CD4-positive, alpha-beta T cell treated with Interferon alpha-2 for 1 hour (primary cell): ENCODE results near the gene C1orf198.
"Not testable (repeated sequence)": the region's sequence is repeated elsewhere in the genome, so short reads cannot be mapped to it uniquely, and the experiment has no call there.

Experiments
- DNase-seq, 2 donors: peaks; one replicate each; pipeline ENCODE4 v3.0.0-alpha.2; 2020 to 2022

Gene C1orf198

DNA sequence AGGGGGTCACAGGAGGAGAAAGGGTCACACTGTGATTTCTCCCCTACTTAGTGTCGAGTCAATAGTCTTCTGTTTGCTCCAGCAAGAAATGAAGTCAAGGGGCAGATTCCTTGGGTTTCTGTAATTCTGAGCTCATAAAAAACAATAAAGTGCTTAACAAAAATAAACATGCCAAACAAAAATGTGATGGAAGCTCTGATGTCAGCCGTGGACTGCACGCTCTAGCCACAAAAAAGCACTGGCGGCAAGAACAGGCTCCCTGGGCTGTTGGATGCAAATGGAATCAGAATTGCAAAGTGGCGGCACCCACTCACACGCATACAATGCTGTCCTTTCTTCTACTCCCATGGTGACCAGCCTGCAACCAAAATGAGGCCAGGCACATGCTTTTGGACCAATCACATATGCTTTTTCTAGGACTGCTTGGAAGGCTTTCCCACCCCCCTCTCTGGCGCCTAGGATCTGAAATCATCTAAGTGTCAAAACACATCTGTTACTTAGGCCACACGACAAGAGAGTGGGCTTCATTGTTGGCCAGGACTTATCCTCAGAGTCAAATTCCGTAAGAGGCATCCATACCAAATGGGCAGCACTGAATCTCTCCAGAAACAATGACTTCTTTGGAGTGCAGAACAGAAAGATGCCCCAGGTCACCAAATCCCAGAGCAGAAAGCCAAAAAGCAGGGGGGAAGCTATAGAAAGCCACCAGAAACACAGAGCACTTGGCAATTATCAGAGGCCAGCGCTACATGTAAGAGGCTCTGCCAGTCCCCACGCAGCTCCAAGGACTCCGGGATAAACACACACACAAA lies 9.2 kb downstream of the C1orf198 start:
- no peak for DNase-seq

DNA sequence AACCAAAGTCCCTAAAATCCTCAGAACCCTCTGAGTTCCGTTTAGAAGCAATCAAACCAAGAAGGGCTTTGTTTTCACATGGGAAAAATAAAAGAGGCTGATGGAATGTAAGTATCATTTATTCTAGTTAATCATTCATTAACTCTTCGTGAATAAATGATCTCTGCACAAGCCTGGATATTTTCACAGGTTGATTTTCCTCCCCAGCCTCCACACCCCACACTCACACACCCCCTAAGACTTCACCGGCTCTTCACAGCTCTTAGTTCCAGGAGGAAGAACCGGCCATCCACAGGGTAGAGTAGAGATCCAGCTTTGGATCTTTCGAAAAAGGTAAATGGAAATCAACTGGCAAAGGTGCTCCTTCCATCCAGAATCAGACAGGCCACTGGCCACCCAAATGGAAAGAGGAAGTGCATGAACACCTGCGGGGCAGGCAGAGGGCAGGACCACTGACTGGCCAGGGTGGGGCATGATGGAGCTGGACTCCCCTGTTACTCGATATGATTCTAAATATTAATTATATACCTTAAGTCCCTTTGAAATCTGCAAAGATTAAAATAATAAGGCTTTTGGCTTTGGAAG lies 10.0 kb downstream of the C1orf198 start:
- no peak for DNase-seq

DNA sequence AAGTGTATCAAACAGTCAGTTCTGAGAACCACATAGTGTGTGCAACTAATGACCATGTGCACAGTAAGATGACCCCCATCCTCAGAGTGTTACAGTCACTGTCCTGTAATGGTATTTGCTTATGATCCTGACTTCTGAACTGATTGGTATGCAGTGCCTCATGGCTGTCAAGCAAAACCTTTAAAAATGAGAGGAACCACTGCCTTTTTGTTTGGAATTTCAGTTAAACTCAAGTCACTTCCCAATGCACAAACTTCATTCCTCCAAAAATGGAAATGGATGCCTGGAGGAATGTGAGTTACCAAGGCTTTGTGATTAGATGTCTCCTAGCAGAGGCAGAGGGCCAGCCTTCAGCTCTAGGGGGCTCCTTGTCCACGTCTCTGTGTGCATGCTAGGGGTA lies 10.5 kb downstream of the C1orf198 start:
- no peak for DNase-seq

DNA sequence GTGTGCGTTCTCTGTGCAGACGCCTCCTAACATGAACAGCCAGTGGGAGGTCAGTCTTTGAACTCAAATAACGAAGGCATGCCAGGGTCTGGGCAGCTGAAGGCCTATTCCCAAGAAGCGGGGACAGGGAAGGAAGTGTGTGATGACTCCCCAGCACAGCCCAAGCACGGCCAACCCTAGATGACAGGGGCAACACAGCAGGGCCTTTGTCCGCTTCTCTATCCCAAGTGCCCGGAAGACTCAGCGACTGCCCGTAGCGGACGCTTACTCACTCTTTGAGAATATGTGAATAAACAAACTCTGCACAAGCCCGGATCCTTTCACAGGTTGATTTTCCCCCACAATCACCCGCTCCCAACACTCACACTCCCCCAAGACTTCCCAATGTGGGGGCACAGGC lies 11.2 kb downstream of the C1orf198 start:
- no peak for DNase-seq

DNA sequence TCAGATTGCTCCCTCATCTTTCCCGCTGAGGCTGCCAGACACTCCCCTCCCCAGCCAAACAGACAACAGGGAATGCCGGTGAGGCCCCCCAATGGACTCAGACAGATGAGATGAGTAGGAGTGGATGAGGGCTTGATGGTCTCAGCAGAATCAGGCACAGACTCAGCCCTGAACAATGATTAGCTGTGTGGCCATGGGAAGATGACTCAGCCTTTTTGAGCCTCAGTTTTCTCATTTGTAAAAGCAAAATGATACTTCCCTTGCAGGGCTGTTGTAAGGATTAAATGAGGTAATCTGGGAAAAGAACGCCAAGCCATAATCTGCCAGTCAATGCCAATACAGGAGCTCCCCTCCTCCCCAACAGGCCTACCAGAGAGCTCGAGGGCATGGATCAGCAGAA lies 12.4 kb downstream of the C1orf198 start:
- no peak for DNase-seq

DNA sequence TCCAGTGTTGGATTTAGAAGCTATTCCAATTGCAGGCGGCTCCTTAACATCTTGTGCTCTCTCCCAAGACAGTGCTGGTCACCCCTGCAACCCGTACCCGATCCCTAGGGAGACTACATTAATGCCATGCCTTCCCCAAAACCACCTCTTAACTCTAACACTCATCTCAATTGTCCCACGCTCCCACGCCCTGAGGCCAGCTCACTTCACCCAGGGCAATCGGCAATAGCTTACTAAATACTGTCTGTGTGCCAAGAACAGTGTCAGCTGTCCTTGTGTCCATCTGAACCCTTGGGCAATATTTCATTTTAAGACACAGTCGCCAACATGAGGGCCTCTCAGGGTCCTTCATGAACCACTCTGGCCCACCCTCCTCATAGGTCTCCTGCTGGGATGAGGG lies 13.9 kb downstream of the C1orf198 start:
- DNase-seq: no peak

DNA sequence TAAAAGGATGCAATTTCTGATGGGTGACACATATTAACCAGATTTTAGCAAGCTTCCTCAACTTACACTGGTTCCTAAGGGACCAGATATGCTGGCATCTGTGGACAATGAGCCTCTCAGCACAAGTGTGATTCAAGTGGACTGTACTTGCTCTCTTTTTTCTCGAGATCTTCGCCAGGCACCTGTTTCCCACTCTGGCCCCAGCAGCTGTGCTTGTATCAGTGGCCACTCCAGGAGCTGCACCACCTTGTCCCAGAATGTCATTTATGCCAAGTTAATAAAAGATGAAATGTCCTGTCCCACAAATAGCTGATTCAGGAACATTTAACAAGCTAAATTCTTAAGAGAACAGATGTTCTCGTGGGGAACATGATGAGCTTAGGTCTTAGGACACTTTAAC lies 14.6 kb downstream of the C1orf198 start:
- DNase-seq: no peak

DNA sequence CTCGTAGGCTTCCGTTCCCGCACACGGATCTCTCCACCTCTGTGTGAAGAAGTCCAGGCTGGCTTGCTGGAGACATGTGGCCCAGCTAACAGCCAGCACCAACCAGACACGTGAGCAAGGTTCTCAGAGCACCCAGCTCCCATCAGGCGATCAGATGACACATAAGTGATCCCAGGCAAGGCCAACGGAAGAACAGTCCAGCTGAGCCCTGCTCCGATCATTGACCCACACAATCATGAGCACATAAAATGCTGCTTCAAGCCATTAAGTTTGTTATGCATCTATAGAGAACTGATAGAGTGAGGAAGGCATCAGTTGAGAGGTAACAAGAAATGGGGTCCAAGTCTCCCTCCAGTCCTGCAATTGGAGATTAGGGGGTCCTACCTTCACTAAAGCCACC lies 15.4 kb downstream of the C1orf198 start:
- DNase-seq: no peak

DNA sequence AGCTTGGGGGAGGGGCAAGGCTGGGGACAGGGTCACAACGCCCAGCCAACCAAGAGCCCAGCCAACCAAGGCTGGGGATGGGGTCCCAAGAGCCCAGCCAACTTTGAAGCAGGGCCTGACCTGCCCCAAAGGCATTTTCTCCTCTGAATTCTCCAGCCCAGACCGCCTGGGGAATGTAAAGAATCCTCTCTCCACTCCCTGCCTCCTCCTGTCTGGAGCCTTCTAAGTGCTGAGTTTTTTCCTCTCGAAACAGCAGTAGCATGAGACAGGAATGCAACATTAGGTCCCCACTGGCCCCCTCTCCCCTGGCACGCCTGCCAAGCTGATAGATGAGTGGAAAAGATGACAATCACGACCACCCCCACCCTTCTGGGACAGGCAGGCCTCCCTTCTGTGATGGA lies 17.0 kb downstream of the C1orf198 start:
- DNase-seq: no peak

DNA sequence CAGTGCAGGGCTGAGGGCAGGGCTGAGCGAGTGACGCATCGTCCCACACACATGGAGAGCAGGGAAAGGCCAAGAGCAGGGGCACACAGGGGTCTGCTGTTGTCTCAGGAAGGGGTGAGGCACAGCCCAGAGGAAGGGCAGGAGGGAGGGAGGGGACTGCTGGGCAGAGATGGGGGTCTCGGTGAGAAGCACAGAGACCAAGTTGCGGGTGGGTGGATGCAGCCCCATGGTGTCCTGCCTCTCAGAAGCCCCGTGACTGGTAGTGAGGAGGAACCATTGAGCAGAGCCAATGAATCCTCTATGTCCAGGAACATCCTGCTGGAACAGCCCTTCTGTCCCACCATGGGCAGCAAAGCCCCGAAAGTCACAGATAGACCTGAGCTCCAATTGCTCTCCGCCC lies 17.8 kb downstream of the C1orf198 start:
- DNase-seq: no peak

DNA sequence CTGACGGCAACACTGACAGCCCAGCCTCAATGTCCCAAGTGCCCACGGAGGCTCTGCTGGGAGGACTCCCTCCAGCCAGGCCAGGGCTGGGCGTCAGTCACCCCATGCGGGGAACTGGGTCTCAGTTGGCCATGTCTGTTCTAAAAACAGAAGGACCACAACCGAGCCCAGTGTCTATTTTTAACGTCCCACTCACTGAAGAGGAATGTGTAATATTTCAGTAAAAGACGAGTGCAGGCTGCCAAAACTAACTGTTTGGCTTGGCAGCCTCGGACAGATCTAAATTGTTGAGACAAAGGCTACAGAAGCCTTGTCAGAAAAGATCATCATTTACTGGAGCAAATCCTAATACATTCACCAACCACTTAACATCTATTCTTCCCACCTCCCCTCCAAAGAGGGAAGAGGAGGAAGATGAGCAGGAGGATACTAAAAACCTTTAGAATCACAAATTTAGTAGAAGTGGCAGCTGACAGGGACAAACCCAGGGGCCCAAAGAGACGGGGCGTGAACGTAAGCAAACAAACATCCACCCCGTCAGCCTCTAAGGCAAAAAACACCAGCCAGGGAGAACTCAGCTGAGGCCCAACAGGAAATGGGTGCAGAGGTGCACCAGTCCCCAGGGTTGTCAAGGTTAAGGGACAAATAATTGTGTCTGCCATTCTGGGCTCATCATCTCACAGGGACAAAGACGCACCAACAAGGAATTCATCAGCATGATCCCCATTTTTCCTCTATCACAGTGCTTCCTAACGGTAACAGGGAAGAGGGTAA lies 18.7 kb downstream of the C1orf198 start:
- DNase-seq: no peak

DNA sequence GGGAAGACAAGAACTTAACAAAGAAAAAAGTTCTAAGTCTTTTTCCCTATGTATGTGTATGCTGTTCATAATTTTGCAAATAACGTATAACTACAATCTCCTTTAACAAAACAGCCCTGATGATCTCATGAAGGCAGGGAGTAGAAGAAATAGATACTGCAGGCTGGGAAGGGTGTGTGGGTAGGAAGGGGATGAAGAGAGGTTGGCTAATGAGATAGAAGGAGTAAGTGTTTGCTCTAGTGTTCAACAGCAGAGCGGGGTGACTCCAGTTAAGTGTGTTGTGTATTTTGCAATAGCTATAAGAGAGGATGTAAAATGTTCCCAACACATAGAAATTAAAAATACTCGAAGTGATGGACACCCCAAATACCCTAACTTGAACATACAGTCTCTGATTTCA lies 20.1 kb downstream of the C1orf198 start:
- DNase-seq: no peak

DNA sequence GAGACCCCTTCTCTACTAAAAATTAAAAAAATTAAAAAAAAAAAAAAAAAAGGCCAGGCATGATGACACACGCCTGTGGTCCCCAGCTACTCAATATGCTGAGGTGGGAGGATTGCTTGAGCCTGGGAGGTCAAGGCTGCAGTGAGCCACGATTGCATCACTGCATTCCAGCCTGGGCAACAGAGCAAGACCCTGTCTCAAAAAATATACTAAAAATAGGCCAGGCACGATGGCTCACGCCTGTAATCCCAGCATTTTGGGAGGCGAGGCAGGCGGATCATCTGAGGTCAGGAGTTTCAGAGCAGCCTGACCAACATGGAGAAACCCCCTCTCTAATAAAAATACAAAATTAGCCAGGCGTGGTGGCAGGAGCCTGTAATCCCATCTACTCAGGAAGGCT lies 23.1 kb downstream of the C1orf198 start:
- DNase-seq: not testable (repeated sequence)

DNA sequence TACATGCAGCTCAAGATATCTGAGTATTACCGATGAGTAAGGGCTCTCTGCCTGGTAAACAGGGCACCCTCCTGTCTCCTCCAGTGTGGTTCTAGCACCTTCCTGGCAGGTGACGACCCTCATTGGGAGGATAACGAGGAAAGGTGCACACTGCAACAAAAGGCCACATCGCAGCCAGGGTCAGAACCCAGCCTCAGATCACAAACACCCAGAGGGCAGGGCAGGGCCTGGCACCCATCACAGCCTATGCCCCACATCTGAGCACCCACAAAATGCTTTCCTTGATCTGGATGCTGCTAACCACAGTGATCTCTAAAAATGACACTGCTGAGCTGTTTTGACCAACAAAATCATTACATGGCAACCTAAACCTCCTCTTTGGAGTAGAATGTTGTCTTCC lies 23.8 kb downstream of the C1orf198 start:
- DNase-seq: no peak

DNA sequence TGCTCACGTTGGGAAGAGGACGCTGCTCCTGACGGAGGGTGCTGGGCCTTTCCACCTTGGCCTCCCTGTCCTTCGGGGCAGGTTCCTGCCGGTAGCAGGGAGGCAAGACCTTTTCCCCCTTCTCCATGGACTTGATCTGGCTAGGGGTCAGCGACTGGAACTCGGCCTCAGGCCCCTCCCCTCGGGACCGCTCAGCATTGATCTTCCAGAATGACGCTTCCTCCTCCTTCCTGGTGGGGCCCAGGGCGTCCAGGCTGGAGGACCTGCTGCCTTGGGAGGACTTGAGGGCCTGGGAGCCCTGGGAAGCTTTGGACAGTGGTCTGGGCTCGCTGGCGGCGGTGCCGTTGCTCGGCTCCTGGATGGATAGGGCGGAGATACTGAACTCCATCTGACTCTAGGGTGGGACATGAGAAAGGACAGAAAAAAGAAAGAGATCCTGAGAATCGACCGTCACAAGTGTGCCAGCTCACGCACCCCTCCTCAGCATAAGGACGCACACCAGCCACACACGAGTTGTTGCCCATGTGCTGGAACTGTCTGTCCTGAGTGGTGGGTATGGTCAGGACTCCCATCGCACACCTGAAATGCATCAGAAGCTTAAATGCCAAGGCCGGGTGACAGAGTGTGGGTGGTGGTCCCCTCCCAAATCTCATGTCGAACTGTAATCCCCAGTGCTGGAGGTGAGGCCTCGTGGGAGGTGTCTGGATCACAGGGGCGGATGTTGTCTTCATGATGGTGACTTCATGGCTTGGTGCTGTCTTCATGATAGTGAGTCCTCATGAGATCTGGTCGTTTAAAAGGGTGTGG lies 24.6 kb downstream of the C1orf198 start:
- DNase-seq: no peak

DNA sequence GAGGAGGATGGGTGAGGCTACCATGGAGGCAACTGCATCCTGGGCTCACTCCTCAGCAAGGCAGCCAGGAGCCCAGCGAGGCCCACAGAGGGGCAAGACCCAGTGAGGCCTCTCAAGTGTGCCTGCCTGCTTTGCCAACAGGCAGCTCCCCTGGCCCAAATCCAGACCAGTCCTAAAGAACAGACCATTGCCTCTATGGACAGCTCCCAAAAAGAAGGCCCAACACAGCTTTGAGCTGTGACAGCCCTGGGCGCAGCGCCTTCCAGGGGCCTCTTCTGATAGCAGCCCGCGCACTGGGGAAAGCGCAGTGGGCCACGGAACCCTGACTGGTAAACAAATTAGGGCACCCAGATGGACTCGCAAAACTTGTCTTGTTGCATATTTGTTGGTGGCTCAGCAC lies 25.5 kb downstream of the C1orf198 start:
- DNase-seq: no peak

DNA sequence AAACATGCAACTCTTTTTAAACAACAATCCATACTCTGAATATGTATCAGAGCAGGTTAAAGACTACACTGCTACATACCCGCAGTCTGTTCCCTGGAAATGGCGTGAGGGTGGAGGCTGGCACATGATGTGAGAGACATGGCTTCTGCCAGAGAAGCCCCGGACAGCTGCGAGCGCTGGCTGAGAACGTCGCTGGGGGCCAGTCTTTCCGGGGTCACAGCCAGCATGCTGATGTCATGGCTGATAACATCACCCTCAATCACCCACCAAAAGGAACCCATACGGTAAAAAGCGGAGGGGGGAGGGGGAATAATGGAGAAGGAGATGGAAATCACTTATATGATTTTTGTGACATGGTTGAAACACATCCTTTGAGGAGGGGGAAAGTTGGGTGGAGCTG lies 29.1 kb downstream of the C1orf198 start:
- DNase-seq: no peak

DNA sequence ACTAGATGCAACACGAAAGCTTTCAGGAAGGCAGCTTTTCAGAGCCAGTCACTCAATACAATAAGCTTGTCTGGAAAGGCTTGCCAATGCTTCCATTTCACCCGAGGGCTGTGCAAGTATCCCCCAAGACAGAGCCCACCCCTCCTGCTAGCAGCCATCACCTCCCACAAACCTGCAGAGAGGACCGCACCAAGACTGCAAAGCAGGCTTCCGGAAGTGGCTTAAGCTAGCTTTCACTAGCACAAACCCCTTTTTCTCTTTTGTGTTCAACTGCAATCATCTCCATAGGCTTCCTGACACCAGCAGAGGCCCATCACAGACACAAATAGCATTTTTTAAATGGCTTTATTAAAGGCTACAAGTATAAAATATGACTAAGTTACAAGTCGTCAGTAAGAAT lies 31.5 kb downstream of the C1orf198 start:
- no peak for DNase-seq

DNA sequence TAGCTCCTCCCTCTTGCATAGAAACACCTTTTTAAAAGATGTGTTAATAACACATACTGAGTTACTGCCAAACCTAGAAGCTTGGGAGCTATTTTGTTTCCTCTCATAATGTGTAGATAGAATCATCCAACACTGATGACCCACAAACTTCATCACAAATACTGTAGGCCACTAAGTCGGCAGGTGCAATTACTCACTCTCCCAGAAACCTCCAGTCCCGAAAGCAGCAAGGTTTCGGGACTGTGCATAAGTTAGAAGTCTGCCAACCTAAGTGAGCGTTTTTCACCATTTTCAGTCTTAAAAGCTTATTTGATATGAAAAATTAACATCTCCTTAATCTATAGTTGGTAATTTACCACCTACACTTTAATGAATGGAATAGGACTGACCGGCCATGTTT lies 32.0 kb downstream of the C1orf198 start:
- DNase-seq: no peak

DNA sequence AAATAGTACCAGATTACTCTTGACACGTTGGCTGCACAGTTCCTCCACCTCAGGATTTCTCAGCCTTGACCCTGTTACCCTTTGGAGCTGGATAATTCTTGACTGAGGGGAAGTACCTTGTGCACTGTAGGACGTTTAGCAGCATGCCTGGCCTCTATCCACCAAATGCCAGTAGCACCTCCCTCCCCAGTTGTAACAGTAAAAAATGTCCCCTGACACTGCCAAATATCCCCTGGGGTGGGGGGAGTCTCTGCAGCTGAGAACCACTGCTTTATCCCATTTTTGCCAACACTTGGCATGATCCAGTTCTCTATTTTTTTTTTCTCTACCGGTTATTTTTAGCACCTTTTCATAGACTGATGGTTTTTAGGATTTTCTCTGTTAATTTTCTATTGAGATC lies 34.0 kb downstream of the C1orf198 start:
- DNase-seq: no peak

DNA sequence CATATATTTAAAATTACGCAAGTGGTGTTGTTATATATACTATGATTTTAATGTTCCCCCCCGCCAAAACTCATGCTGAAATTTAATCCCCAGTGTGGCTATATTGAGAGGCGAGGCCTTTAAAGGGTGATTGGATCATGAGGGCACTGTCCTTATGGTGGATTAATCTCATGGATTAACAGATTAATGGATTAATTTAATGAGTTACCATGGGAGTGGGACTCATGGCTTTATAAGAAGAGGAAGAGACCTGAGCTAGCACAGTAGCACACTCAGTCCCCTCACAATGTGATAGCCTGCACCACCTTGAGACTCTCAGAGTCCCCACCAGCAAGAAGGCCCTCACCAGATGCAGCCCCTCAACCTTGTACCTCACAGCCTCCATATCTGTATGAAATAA lies 34.8 kb downstream of the C1orf198 start:
- DNase-seq: no peak

DNA sequence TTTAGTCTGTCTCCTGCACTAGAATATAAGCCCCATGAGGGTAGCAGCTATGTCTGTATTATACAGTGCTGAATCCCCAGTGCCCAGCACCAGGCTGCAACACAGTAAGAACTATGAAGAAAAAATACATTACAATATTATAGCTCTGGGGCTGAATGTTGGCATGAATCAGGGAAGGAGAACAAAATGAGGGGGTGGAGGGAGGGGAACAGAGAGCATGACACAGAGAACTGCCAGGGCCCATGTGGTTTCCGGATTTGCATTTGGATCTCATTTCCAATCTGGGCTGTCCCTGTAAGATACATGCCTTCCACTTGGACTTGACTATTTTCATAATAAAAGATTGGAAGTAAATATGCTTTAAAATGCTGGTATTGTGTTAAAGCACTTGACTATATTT lies 35.8 kb downstream of the C1orf198 start:
- DNase-seq: no peak

DNA sequence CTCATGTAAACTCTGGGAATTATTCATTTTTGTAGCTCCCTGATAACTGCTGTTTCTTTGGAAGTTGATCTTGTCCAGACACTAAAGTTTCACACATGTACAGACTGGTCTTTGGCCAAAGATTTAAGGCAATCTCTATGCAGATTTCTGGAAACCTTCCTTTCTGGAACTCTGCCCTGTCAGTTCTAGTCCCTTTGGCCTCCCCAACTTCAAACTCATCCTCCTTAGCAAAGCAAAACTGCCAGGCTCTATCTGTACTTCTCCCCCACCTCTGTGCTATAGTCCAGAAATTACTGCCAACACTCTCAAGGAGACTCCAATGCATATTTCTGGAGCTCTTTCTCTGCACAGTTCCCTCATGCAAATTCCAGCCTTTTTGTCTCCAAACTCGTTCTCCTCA lies 36.5 kb downstream of the C1orf198 start:
- DNase-seq: no peak
